ENCODE data around the gene ACAD9.

GRCh38 chr3:128861491-128861890, 17.9 kb upstream of the ACAD9 start:
- no peak for TF ChIP-seq CTCF (IDR thresholded peaks at IDR 0.05)
- no peak for TF ChIP-seq POLR2A (IDR thresholded peaks at IDR 0.05)
